Measurements from ENCODE around the gene PEX5L. TPM values are rescaled to one million over a fixed set of nuclear protein-coding genes. Genes with fewer than 3 reads are reported as not detected.

PEX5L gene
- total RNA-seq, 2 experiments from 2014 or later, result not detected

DNA sequence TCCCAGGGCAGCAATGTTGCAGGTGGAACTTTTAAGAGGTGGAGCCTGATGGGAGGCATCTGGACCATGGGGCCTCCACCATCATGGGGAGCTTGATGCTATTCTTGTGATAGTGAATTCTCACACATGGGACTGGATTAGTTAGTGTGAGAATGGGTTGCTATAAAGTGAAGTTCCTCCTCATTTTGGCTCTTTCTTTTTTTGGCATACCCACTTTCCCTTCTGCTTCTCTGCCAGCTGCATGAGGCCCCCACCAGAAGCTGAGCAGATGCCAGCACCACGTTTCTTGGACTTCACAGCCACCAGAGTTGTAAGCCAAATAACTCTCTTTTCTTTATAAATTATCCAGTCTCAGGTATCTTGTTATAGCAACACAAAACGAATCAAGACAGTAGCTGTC, 101.0 kb downstream of the PEX5L start:
- POLR2A ChIA-PET, result no interaction called here
- no peak for ATAC-seq (ENCODE audit: low read depth)
- Mint-ChIP-seq H3K27ac (no peak overlapping the region), H3K4me3 (no peak overlapping the region), H3K4me1 (no peaks in the 10 kb centered on the region), H3K36me3 (no peaks in the 10 kb centered on the region), H3K27me3 (peaks cover 21% of the 10 kb centered on the region), H3K9me3 (no peaks in the 10 kb centered on the region)
- DNase-seq, result no peak

DNA sequence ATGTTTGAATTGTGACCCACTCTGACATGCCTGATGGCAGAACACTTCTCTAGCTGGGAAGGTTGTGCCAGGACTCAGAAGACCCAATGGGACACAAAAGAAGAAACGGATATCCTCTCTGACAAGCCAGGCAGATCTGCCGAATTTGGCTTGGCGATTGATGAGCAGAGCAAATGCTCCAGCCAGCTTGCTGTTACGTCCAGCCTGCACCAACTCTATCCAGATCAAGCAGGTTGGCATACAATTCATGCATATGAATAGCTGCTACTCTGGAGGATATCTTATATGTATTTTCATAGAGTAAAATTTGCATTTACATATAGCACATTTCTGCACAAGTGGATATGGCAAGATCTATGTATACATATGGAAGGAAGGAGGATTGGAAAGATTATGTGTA, 102.8 kb downstream of the PEX5L start:
- POLR2A ChIA-PET, result no interaction called here
- Mint-ChIP-seq H3K4me1 (no peaks in the 10 kb centered on the region), H3K27ac (no peak overlapping the region), H3K27me3 (peaks cover 14% of the 10 kb centered on the region), H3K4me3 (no peak overlapping the region), H3K36me3 (no peaks in the 10 kb centered on the region), H3K9me3 (no peaks in the 10 kb centered on the region)
- ATAC-seq (ENCODE audit: low read depth) (no peak), DNase-seq (no peak)

DNA sequence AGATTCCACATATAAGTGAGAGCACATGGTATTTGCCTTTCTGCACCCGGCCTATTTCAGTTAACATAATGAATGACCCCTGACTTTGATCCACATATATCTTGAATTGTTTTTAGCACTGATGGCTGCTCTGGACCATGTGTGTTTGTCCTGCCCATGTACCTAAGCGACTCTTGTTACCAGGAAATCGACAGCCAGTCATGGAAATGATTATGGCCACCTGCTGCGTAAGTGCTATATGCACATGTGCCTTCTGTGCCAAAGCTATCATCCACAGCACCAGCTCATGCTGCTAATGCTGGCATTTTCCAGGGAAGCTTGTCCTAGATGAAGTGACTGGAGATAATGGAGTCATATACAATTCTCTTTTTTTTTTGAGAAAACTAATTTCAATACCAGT, 103.7 kb downstream of the PEX5L start:
- H3K9me3 Mint-ChIP-seq, result no peaks in the 10 kb centered on the region
- no peak overlapping the region for H3K4me3 Mint-ChIP-seq
- no peaks in the 10 kb centered on the region for H3K36me3 Mint-ChIP-seq
- no peak overlapping the region for H3K27ac Mint-ChIP-seq
- H3K4me1 Mint-ChIP-seq, result no peaks in the 10 kb centered on the region
- DNase-seq (no peak), ATAC-seq (ENCODE audit: low read depth) (no peak)
- POLR2A ChIA-PET, result no interaction called here
- peaks cover 12% of the 10 kb centered on the region for H3K27me3 Mint-ChIP-seq

DNA sequence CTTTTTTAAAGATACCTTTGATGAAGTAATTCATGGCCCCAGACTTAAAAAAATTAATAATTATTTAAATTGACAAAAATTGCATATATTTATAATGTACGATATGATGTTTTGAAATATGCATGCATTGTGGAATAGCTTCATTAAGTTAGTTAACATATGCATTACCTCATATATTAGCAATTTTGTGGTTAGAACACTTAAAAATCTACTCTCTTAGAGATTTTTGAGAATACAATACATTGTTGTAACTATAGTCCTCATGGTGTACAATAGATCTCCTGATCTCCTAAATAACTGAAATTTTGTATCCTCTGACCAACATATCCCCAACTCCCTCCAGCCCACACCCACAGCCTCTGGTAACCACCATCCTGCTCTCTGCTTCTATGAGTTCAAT, 104.1 kb downstream of the PEX5L start:
- POLR2A ChIA-PET, result no interaction called here
- Mint-ChIP-seq H3K4me3 (no peak overlapping the region), H3K36me3 (no peaks in the 10 kb centered on the region), H3K27ac (no peak overlapping the region), H3K9me3 (no peaks in the 10 kb centered on the region), H3K27me3 (peaks cover 8% of the 10 kb centered on the region), H3K4me1 (no peaks in the 10 kb centered on the region)
- DNase-seq (no peak), ATAC-seq (ENCODE audit: low read depth) (no peak)

DNA sequence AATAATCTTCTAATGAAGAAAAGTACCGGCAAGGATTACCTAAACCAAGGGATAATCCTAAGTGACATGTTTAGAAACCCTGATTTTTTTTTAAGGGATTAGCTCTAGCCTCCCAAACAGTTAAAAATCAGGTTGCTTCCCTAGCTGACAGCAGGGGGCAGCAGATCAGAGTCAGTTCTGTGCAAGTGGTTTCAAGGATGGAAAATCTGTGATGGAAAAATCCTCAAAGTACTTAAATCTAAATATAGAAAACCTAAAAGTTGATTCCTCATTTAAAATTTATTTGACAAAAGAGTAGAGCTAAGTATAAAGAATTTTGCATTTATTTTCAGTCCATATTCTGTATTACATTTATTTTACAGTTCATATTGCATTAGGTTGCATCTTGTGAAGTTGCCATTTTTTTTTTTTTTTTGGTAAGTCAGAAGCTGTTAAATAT, 107.6 kb downstream of the PEX5L start:
- Mint-ChIP-seq H3K27me3 (peaks cover 6% of the 10 kb centered on the region), H3K36me3 (no peaks in the 10 kb centered on the region), H3K27ac (no peak overlapping the region), H3K4me1 (no peaks in the 10 kb centered on the region), H3K9me3 (no peaks in the 10 kb centered on the region), H3K4me3 (no peak overlapping the region)
- DNase-seq (no peak), ATAC-seq (ENCODE audit: low read depth) (no peak)
- POLR2A ChIA-PET, result no interaction called here

DNA sequence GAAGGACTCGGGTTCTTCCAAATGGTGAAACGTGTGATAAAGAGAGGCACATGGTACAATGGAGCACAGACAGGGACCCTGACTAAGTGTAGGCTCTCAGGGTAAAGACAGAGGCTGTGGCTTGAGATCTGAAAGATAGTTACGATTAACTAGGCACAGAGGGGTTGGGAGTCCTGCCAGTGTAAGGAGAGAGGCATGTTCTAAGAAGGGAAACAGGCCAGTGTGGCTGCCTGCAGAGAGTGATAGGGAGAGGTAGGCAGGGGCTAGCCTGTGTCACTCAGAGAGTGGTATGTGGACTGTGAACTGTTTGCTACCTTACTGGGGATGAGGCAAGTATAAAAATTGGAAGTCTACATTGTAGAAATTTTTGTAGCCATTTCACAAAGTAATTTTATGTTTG, 109.5 kb downstream of the PEX5L start:
- ATAC-seq (ENCODE audit: low read depth), result no peak
- Mint-ChIP-seq H3K4me1 (no peaks in the 10 kb centered on the region), H3K27ac (no peak overlapping the region), H3K36me3 (no peaks in the 10 kb centered on the region), H3K4me3 (no peak overlapping the region), H3K27me3 (peaks cover 4% of the 10 kb centered on the region), H3K9me3 (no peaks in the 10 kb centered on the region)
- POLR2A ChIA-PET, result no interaction called here
- no peak for DNase-seq

DNA sequence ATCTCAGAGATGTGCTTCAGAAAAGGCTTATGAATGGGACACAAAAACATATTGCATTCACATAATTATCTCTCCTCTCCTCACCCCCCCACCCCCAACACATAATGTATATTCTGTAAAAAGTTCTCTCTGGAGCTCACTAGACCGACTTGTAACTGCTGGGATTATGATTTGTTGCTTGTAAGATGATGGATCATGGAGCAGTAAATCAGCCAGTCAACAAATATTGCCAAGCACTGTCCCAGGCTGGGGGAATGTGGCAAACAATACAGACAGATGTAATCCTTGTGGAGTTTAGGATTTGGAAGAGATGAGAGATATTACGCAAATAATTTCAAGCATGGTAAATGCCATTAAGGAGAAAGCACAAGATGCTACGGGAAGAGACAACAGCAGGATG, 114.8 kb downstream of the PEX5L start:
- DNase-seq, result no peak
- Mint-ChIP-seq H3K9me3 (no peaks in the 10 kb centered on the region), H3K4me3 (no peak overlapping the region), H3K4me1 (no peaks in the 10 kb centered on the region), H3K27me3 (peaks cover 9% of the 10 kb centered on the region), H3K36me3 (no peaks in the 10 kb centered on the region), H3K27ac (no peak overlapping the region)
- POLR2A ChIA-PET, result no interaction called here
- ATAC-seq (ENCODE audit: low read depth), result no peak

DNA sequence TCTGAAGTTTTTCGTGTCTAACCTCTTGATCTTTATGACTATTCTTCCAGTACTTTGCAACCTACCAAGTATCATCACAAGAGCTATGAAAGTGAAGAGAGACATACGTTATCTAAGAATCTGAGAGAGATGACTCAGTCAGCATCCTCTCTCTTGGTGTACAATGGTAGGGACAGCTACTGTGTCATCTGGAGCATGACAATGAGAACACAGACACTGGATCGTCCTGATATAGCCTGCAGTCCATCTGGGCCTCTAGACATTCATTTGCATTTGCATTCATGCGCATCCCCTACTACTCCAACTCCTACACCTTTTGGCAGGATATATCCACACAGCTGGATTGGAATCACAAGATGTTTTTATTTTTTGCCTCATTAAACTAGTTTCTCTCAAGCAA, 115.2 kb downstream of the PEX5L start:
- ATAC-seq (ENCODE audit: low read depth), result no peak

DNA sequence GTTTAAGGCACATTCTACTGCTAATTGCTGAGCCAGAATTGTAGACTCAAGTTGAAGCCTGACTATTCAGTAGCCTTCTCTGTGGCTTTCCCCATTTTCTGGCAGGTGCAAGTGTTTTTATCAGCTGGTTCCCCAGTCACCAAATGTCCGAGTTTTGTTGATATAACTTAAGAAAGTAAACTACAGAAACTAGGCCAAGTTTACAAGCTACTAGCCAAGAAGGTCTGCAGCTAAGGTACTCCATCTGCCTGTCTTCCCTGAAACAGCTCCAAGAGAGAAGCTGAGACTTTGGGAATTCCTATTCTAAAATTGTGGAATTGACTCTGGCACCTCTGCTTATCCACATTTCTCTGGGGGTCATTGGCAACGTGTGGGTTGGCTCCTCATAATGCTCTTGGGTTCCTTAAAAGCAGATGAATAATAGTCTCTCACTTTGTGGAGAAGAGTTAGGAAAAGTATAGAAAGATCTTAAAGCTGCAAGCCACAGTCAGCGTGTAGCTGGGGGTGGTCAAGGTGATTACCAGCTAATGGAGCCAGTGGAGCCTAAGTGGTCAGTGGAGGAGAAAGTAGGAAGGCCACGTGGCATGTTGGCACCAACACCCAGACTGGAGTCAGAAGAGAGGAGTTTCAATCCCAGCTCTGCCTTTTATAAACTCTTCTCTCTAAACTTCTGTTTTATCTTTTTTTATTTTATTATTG, 128.8 kb downstream of the PEX5L start:
- no peak overlapping the region for H3K27ac Mint-ChIP-seq
- no peaks in the 10 kb centered on the region for H3K4me1 Mint-ChIP-seq
- POLR2A ChIA-PET, result no interaction called here
- H3K36me3 Mint-ChIP-seq, result no peaks in the 10 kb centered on the region
- no peak for DNase-seq
- no peak for ATAC-seq (ENCODE audit: low read depth)
- no peak overlapping the region for H3K4me3 Mint-ChIP-seq
- H3K9me3 Mint-ChIP-seq, result no peaks in the 10 kb centered on the region
- H3K27me3 Mint-ChIP-seq, result peaks cover 2% of the 10 kb centered on the region

More for the DNA sequence above, 115.2 kb downstream of the PEX5L start:
- H3K4me1 Mint-ChIP-seq, result no peaks in the 10 kb centered on the region
- DNase-seq, result no peak
- no peaks in the 10 kb centered on the region for H3K9me3 Mint-ChIP-seq
- no peaks in the 10 kb centered on the region for H3K36me3 Mint-ChIP-seq
- peaks cover 9% of the 10 kb centered on the region for H3K27me3 Mint-ChIP-seq
- no peak overlapping the region for H3K27ac Mint-ChIP-seq
- POLR2A ChIA-PET, result no interaction called here
- H3K4me3 Mint-ChIP-seq, result no peak overlapping the region

DNA sequence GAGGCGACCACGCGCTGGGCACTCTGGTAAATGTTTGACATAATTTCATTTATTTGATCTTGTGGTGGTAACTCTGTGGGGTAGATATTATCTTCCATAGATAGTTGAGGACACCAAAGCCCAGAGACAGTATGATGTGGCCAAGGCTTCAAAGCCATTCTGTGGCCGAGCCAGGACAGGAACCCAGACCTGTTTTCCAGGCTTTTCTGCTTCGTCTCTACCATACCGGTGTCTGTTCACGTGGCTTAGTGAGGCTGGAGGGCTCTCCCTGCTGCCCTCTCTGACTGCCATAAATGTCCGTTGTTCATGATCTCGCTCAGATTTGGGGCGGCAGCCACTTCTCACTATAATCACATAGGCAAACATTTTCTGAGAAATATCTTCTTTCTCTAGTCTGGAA, 134.7 kb downstream of the PEX5L start:
- H3K27me3 Mint-ChIP-seq, result peaks cover 7% of the 10 kb centered on the region
- no peak for DNase-seq
- H3K4me1 Mint-ChIP-seq, result no peaks in the 10 kb centered on the region
- no peak for ATAC-seq (ENCODE audit: low read depth)
- H3K27ac Mint-ChIP-seq, result no peak overlapping the region
- H3K36me3 Mint-ChIP-seq, result no peaks in the 10 kb centered on the region
- no peaks in the 10 kb centered on the region for H3K9me3 Mint-ChIP-seq
- POLR2A ChIA-PET, result no interaction called here
- no peak overlapping the region for H3K4me3 Mint-ChIP-seq

DNA sequence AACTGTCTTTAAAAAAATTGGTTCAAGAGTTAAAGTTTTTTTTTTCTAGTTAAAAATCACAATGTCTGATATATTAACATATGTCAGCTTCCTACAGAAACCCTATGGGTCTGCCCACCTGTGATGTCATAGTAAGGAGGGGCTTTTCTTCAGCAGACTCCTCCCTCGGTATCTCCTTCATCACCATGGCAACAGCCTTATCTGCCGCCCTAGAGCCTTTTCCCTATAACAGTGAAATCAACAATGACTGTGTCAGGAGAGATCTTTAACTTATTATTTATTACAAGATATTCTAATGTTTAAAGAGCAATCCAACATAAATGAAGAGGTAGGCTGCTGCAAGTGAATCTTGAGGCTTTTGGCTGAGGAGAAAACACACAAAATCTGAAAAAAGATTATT, 138.7 kb downstream of the PEX5L start:
- H3K36me3 Mint-ChIP-seq, result no peaks in the 10 kb centered on the region
- H3K27me3 Mint-ChIP-seq, result peaks cover 7% of the 10 kb centered on the region
- H3K4me3 Mint-ChIP-seq, result no peak overlapping the region
- no peak for ATAC-seq (ENCODE audit: low read depth)
- H3K27ac Mint-ChIP-seq, result no peak overlapping the region
- no peaks in the 10 kb centered on the region for H3K4me1 Mint-ChIP-seq
- DNase-seq, result no peak
- POLR2A ChIA-PET, result no interaction called here
- H3K9me3 Mint-ChIP-seq, result no peaks in the 10 kb centered on the region

DNA sequence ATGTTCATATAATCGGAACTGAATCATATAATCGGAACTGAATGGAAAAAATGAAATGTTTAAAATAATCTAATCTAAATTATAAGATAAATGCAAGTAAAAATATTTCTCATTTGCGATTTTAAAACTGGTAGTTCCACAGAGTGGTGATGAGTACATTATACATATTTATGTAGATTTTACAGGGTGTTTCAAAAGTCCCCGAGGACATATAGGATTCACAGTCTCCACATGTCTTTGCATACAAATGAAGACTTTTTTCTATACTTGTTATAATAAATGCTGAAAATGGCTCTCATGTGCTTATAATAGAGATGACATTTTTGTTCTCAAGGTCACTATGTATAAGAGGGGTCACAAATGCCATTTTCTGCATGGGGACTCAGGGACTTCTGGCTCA, 139.5 kb downstream of the PEX5L start:
- ATAC-seq (ENCODE audit: low read depth) (no peak), DNase-seq (no peak)
- Mint-ChIP-seq H3K4me1 (no peaks in the 10 kb centered on the region), H3K9me3 (no peaks in the 10 kb centered on the region), H3K36me3 (no peaks in the 10 kb centered on the region), H3K27ac (no peak overlapping the region), H3K27me3 (peaks cover 7% of the 10 kb centered on the region), H3K4me3 (no peak overlapping the region)
- POLR2A ChIA-PET, result no interaction called here

DNA sequence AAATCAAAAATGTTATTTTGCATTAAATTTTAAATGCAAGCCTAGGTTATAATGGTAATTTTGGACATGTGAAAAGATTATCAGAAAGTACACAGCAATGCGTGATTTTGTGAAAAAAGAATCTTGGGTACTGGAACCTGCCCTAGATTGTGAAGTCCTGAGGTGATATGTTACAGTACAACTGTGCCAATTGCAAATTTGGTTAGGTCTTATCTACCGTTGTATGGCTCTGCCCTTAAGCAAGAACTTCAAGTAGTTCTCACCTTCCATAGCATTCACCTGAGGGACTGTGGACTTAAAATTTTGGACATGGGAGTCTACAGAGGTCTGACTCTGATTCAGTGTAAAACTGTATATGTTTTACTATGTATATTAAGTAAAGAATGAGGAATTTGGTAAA, 140.2 kb downstream of the PEX5L start:
- ATAC-seq (ENCODE audit: low read depth), result no peak
- H3K36me3 Mint-ChIP-seq, result no peaks in the 10 kb centered on the region
- POLR2A ChIA-PET, result no interaction called here
- H3K4me3 Mint-ChIP-seq, result no peak overlapping the region
- DNase-seq, result no peak
- no peaks in the 10 kb centered on the region for H3K9me3 Mint-ChIP-seq
- H3K27me3 Mint-ChIP-seq, result peaks cover 7% of the 10 kb centered on the region
- no peaks in the 10 kb centered on the region for H3K4me1 Mint-ChIP-seq
- H3K27ac Mint-ChIP-seq, result no peak overlapping the region

DNA sequence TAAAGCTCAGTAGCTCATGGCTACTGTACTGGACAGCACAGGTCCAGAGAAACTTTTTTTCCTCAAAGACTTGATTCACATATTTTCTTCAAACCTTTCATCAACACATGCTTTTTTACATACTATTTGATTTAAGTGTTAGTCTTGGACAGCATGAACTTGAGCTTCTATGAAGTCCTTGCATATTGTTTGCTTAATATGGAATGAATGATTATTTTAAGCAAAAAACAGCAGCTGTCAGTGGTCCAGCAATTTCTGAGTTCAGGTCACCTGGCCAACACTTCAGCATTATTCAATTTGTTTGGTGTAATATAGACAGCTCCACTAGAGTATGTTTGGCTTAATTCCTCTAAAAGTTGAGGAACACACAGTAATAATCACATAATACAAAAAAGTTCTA, 141.4 kb downstream of the PEX5L start:
- H3K4me1 Mint-ChIP-seq, result no peaks in the 10 kb centered on the region
- peaks cover 3% of the 10 kb centered on the region for H3K27me3 Mint-ChIP-seq
- POLR2A ChIA-PET, result no interaction called here
- no peak overlapping the region for H3K27ac Mint-ChIP-seq
- no peaks in the 10 kb centered on the region for H3K9me3 Mint-ChIP-seq
- H3K4me3 Mint-ChIP-seq, result no peak overlapping the region
- no peaks in the 10 kb centered on the region for H3K36me3 Mint-ChIP-seq
- no peak for DNase-seq
- ATAC-seq (ENCODE audit: low read depth), result no peak

All from activated naive CD8-positive, alpha-beta T cell treated with anti-CD3 and anti-CD28 coated beads, Interleukin-2, amount 10 ng/mL, durations not matched to agents 7 days and 5 days (primary cell).